Measurements from ENCODE around the gene CALML4. TPM values are rescaled to one million over a fixed set of nuclear protein-coding genes. Genes with fewer than 3 reads are reported as not detected.
"Not testable (repeated sequence)": the region's sequence is repeated elsewhere in the genome, so short reads cannot be mapped to it uniquely, and the experiment has no call there.

CALML4 gene
- total and polyA plus RNA-seq, 4 donors, result 3.6 to 8.0 (median 6.5) TPM

DNA sequence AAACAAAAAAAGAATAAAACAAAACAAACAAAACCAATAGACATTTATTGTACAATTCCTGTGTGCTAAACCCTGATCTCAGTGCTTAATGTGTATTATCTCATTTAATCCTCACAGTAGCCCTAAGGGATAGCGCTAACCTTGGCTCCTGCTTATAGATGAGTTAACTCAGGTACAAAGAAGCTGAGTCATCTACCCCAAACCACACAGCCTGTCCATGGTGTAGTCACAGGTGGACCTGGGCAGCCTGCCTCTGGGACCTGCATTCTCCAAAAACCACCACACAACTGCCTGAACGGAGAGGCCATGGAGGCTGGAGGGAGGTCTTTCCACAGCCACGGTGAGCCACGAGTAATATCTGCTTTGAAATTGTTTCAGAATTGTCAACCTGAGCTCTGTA is 29.9 kb upstream of the CALML4 start:
- WGBS, result 91% methylated on average over 4 of the region's 4 CpGs

DNA sequence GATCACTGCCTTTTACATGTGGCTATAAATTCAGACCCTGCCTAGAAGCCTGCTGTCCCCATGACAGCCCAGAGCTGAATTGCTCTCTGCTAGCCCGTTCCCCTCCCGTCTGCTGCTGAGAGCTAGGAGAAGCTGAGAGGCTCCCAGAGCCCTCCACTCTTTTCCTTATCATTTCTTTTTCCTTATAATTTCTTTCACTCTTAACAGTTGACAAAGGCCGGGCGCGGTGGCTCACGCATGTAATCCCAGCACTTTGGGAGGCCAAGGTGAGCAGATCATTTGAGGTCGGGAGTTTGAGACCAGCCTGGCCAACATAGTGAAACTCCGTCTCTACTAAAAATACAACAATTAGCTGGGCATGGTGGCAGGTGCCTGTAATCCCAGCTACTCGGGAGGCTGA is 29.4 kb upstream of the CALML4 start:
- not testable (repeated sequence) for DNase-seq (ENCODE audit: low spot score); H3K36me3 ChIP-seq (ENCODE audit: control insufficient read depth in 4 of 4, insufficient read depth in 3 of 4, low read depth in 1 of 4, low read length in 3 of 4); H3K4me3 ChIP-seq (ENCODE audit: low read depth in 1 of 3, low read length in 3 of 3); H3K27me3 ChIP-seq (ENCODE audit: control insufficient read depth in 4 of 4, insufficient read depth in 4 of 4, low read length in 3 of 4); H3K9ac ChIP-seq (ENCODE audit: low read depth in 1 of 2, low read length in 2 of 2); H3K9me3 ChIP-seq (ENCODE audit: control insufficient read depth in 4 of 4, low read length in 3 of 4); H3K27ac ChIP-seq (ENCODE audit: low read depth in 1 of 2, low read length in 2 of 2)
- peaks cover 2 to 14% (median 9%) of the 10 kb centered on the region in 4 donors for H3K4me1 ChIP-seq (ENCODE audit: control insufficient read depth in 4 of 4, insufficient read depth in 4 of 4, low read length in 3 of 4)
- WGBS, result 97% methylated on average over 9 of the region's 9 CpGs

More for the DNA sequence above, 29.9 kb upstream of the CALML4 start:
- no peaks in the 10 kb centered on the region for H3K9me3 ChIP-seq (ENCODE audit: control insufficient read depth in 4 of 4, low read length in 3 of 4)
- H3K36me3 ChIP-seq (ENCODE audit: control insufficient read depth in 4 of 4, insufficient read depth in 3 of 4, low read depth in 1 of 4, low read length in 3 of 4), result no peaks in the 10 kb centered on the region
- TF ChIP-seq NR2F2 (IDR thresholded peaks at IDR 0.05) (no peak), MAX (IDR thresholded peaks at IDR 0.05) (no peak), GABPA (IDR thresholded peaks at IDR 0.05 in 1 of 2, conservative IDR thresholded peaks at IDR 0.05 in 1 of 2) (no peak), RXRA (IDR thresholded peaks at IDR 0.05) (no peak), YY1 (IDR thresholded peaks at IDR 0.05) (no peak), FOXA1 (IDR thresholded peaks at IDR 0.05) (no peak), HNF4A (conservative IDR thresholded peaks at IDR 0.05) (no peak), FOXA2 (IDR thresholded peaks at IDR 0.05) (no peak), HNF4G (IDR thresholded peaks at IDR 0.05) (no peak), TAF1 (conservative IDR thresholded peaks at IDR 0.05) (no peak), JUND (IDR thresholded peaks at IDR 0.05) (no peak), EGR1 (IDR thresholded peaks at IDR 0.05; ENCODE audit: low read depth in 2 of 2) (no peak)
- TF ChIP-seq, protein P1, sequence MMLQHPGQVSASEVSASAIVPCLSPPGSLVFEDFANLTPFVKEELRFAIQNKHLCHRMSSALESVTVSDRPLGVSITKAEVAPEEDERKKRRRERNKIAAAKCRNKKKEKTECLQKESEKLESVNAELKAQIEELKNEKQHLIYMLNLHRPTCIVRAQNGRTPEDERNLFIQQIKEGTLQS (IDR thresholded peaks at IDR 0.05), result no peak
- TF ChIP-seq, protein P2, sequence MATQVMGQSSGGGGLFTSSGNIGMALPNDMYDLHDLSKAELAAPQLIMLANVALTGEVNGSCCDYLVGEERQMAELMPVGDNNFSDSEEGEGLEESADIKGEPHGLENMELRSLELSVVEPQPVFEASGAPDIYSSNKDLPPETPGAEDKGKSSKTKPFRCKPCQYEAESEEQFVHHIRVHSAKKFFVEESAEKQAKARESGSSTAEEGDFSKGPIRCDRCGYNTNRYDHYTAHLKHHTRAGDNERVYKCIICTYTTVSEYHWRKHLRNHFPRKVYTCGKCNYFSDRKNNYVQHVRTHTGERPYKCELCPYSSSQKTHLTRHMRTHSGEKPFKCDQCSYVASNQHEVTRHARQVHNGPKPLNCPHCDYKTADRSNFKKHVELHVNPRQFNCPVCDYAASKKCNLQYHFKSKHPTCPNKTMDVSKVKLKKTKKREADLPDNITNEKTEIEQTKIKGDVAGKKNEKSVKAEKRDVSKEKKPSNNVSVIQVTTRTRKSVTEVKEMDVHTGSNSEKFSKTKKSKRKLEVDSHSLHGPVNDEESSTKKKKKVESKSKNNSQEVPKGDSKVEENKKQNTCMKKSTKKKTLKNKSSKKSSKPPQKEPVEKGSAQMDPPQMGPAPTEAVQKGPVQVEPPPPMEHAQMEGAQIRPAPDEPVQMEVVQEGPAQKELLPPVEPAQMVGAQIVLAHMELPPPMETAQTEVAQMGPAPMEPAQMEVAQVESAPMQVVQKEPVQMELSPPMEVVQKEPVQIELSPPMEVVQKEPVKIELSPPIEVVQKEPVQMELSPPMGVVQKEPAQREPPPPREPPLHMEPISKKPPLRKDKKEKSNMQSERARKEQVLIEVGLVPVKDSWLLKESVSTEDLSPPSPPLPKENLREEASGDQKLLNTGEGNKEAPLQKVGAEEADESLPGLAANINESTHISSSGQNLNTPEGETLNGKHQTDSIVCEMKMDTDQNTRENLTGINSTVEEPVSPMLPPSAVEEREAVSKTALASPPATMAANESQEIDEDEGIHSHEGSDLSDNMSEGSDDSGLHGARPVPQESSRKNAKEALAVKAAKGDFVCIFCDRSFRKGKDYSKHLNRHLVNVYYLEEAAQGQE (IDR thresholded peaks at IDR 0.05), result no peak
- H3K9ac ChIP-seq (ENCODE audit: low read depth in 1 of 2, low read length in 2 of 2), result no peak overlapping the region
- no peak overlapping the region for H3K4me3 ChIP-seq (ENCODE audit: low read depth in 1 of 3, low read length in 3 of 3)
- H3K4me1 ChIP-seq (ENCODE audit: control insufficient read depth in 4 of 4, insufficient read depth in 4 of 4, low read length in 3 of 4), result peaks cover 1 to 12% (median 7%) of the 10 kb centered on the region in 4 donors
- no peaks in the 10 kb centered on the region for H3K27me3 ChIP-seq (ENCODE audit: control insufficient read depth in 4 of 4, insufficient read depth in 4 of 4, low read length in 3 of 4)
- DNase-seq (ENCODE audit: low spot score), result no peak
- no peak overlapping the region for H3K27ac ChIP-seq (ENCODE audit: low read depth in 1 of 2, low read length in 2 of 2)

DNA sequence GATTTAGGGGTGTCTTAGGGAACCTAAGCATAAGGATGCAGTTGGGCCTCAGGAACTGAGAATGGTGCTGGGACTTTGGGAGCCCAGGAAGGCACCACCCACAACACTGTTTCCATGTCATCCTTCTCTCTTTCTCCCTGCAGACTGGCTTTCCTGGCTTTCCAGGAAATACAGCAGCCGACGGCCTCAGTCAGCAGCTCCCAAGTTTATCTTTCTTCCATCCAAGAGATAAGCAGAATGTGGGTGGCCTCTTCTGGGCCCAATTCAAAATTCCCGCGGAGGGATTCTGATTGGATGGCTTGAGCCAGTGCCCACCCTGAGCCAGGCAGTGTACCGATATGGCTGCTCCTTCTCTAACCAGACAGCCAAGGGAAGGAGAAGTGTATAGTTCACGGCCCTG is 28.9 kb upstream of the CALML4 start:
- 75% methylated on average over 6 of the region's 6 CpGs for WGBS
- H3K4me3 ChIP-seq (ENCODE audit: low read depth in 1 of 3, low read length in 3 of 3), result no peak overlapping the region

More for the DNA sequence above, 28.9 kb upstream of the CALML4 start:
- no peak for DNase-seq (ENCODE audit: low spot score)
- Histone ChIP-seq H3K9ac (ENCODE audit: low read depth in 1 of 2, low read length in 2 of 2) (no peak overlapping the region), H3K27me3 (ENCODE audit: control insufficient read depth in 4 of 4, insufficient read depth in 4 of 4, low read length in 3 of 4) (no peaks in the 10 kb centered on the region), H3K36me3 (ENCODE audit: control insufficient read depth in 4 of 4, insufficient read depth in 3 of 4, low read depth in 1 of 4, low read length in 3 of 4) (no peaks in the 10 kb centered on the region), H3K9me3 (ENCODE audit: control insufficient read depth in 4 of 4, low read length in 3 of 4) (no peaks in the 10 kb centered on the region), H3K27ac (ENCODE audit: low read depth in 1 of 2, low read length in 2 of 2) (no peak overlapping the region), H3K4me1 (ENCODE audit: control insufficient read depth in 4 of 4, insufficient read depth in 4 of 4, low read length in 3 of 4) (peaks cover 2 to 14% (median 9%) of the 10 kb centered on the region in 4 donors)
- TF ChIP-seq, protein P3, sequence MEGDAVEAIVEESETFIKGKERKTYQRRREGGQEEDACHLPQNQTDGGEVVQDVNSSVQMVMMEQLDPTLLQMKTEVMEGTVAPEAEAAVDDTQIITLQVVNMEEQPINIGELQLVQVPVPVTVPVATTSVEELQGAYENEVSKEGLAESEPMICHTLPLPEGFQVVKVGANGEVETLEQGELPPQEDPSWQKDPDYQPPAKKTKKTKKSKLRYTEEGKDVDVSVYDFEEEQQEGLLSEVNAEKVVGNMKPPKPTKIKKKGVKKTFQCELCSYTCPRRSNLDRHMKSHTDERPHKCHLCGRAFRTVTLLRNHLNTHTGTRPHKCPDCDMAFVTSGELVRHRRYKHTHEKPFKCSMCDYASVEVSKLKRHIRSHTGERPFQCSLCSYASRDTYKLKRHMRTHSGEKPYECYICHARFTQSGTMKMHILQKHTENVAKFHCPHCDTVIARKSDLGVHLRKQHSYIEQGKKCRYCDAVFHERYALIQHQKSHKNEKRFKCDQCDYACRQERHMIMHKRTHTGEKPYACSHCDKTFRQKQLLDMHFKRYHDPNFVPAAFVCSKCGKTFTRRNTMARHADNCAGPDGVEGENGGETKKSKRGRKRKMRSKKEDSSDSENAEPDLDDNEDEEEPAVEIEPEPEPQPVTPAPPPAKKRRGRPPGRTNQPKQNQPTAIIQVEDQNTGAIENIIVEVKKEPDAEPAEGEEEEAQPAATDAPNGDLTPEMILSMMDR (IDR thresholded peaks at IDR 0.05; ENCODE audit: low read depth, low read length, missing input control), result no peak
- no peak for TF ChIP-seq MAX (IDR thresholded peaks at IDR 0.05)
- no peak for TF ChIP-seq HNF4A (conservative IDR thresholded peaks at IDR 0.05)
- no peak for TF ChIP-seq JUND (IDR thresholded peaks at IDR 0.05)
- no peak for TF ChIP-seq HNF4G (IDR thresholded peaks at IDR 0.05)
- TF ChIP-seq SP1 (IDR thresholded peaks at IDR 0.05), result no peak
- TF ChIP-seq RXRA (IDR thresholded peaks at IDR 0.05), result no peak

All from liver (tissue), 9 donors.